GM23248 (cell line): ENCODE measurements around the gene GPT2. TPM values are rescaled to one million over a fixed set of nuclear protein-coding genes. Genes with fewer than 3 reads are reported as not detected.

ENCODE experiments used
- DNase-seq: peaks from one replicate; pipeline ENCODE4 v3.0.0-alpha.2; 2015
- H2AFZ ChIP-seq: fragments of 200-600 bp; sonication (generic); 2 replicates; pipeline ENCODE4 v1.6.1; 2016; ENCODE audit warnings: antibody characterized with exemption
- H3F3A ChIP-seq: fragments of 200-600 bp; sonication (generic); 2 replicates; pipeline ENCODE4 v1.6.1; 2016; ENCODE audit warnings: mild to moderate bottlenecking, antibody characterized with exemption, mixed run types; ENCODE audit not compliant: insufficient read depth
- H3K27ac ChIP-seq: fragments of 200-600 bp; sonication (generic); 2 replicates; pipeline ENCODE4 v1.5.1; 2016; ENCODE audit warnings: mild to moderate bottlenecking
- H3K27me3 ChIP-seq: fragments of 200-600 bp; sonication (generic); replicated peaks from 2 replicates; pipeline ENCODE4 v1.6.1; 2016; ENCODE audit warnings: mild to moderate bottlenecking; ENCODE audit not compliant: insufficient read depth
- H3K36me3 ChIP-seq: fragments of 200-600 bp; sonication (generic); 2 replicates; pipeline ENCODE4 v1.6.1; 2016; ENCODE audit warnings: low read depth, mild to moderate bottlenecking
- H3K4me1 ChIP-seq: fragments of 200-600 bp; sonication (generic); 2 replicates; pipeline ENCODE4 v1.6.1; 2016; ENCODE audit warnings: mild to moderate bottlenecking; ENCODE audit not compliant: insufficient read depth
- H3K4me2 ChIP-seq: fragments of 200-600 bp; sonication (generic); one replicate; pipeline ENCODE4 v1.6.1; 2016; ENCODE audit warnings: mild to moderate bottlenecking; ENCODE audit not compliant: unreplicated experiment
- H3K4me3 ChIP-seq: fragments of 200-600 bp; sonication (generic); 2 replicates; pipeline ENCODE4 v1.5.1; 2016; ENCODE audit warnings: mild to moderate bottlenecking
- H3K79me2 ChIP-seq: fragments of 200-600 bp; sonication (generic); 2 replicates; pipeline ENCODE4 v1.6.1; 2016; ENCODE audit warnings: mild to moderate bottlenecking; ENCODE audit not compliant: insufficient read depth
- H3K9ac ChIP-seq: fragments of 200-600 bp; sonication (generic); 2 replicates; pipeline ENCODE4 v1.6.1; 2016; ENCODE audit warnings: mild to moderate bottlenecking
- H3K9me2 ChIP-seq: fragments of 200-600 bp; sonication (generic); 2 replicates; pipeline ENCODE4 v1.6.1; 2016; ENCODE audit warnings: mixed run types, mild to moderate bottlenecking, moderate library complexity; ENCODE audit not compliant: insufficient read depth
- H3K9me3 ChIP-seq: fragments of 200-600 bp; sonication (generic); one replicate; pipeline ENCODE4 v1.6.1; 2017; ENCODE audit warnings: low read depth
- H4K20me1 ChIP-seq: fragments of 200-600 bp; sonication (generic); 2 replicates; pipeline ENCODE4 v1.6.0; 2016; ENCODE audit not compliant: insufficient read depth
- EZH2 ChIP-seq: fragments of 200-600 bp; sonication (generic); IDR thresholded peaks from 2 replicates; pipeline ENCODE4 v1.6.1; 2018; ENCODE audit warnings: antibody characterized with exemption, mild to moderate bottlenecking; ENCODE audit not compliant: insufficient read depth, poor library complexity, severe bottlenecking
- EZH2phosphoT487 ChIP-seq: fragments of 200-600 bp; sonication (generic); IDR thresholded peaks from 2 replicates; pipeline ENCODE4 v1.6.1; 2018; ENCODE audit warnings: antibody characterized with exemption, moderate library complexity, mild to moderate bottlenecking, low read depth; ENCODE audit not compliant: insufficient read depth
- WGBS, 2 experiments: methylation state at CpG; one replicate each; pipeline ENCODE4 v1.1.6; 2015 to 2017; ENCODE audit warnings: low lambda C conversion rate in 2 of 2, low coverage in 1 of 2; ENCODE audit errors: missing lambda C conversion rate in 2 of 2; 5-methylcytosine and 5-hydroxymethylcytosine counted together
- in situ Hi-C: fragments of 300-500 bp; cut with MboI; formaldehyde crosslinking; loops from 2 replicates; pipeline ENCODE4 v1.15.0; 2020
- polyA plus RNA-seq: library from polyadenylated mRNA; unstranded; fragments of >200 nt; fragmentation: Nextera tagmentation; extraction: Ambion mirVana; gene quantifications from 2 replicates; pipeline ENCODE4 v1.2.1, GENCODE V29; 2016
- total RNA-seq: library from RNA; depleted of rRNA; stranded (reverse); fragments of >200 nt; shearing (Covaris generic); gene quantifications from 2 replicates; pipeline ENCODE4 v1.2.3, GENCODE V29; 2014

The GPT2 gene
- total and polyA plus RNA-seq, 2 experiments from 2014 or later: 26.9 to 33.7 TPM

- Histone ChIP-seq H2AFZ (no peak overlapping the region), H3K4me2 (no peak overlapping the region), H3K27me3 (no peaks in the 10 kb centered on the region), H3K9me3 (no peaks in the 10 kb centered on the region), H3K9ac (no peak overlapping the region), H4K20me1 (no peaks in the 10 kb centered on the region; the same call in 1 of the 2 replicates), H3K4me3 (no peak overlapping the region), H3K79me2 (peaks cover 74% of the 10 kb centered on the region), H3F3A (no peaks in the 10 kb centered on the region), H3K36me3 (no peaks in the 10 kb centered on the region), H3K9me2 (no peaks in the 10 kb centered on the region), H3K4me1 (peaks cover 7% of the 10 kb centered on the region; the same call in 1 of the 2 replicates), H3K27ac (no peak overlapping the region)
- no peak for DNase-seq
- in situ Hi-C loops: no loop called here
- 94 to 95% methylated on average over 2 of the region's 2 CpGs for WGBS, 2 experiments
- TF ChIP-seq EZH2 (no peak), EZH2phosphoT487 (no peak)
These were observed 3.3 kb downstream of the GPT2 start for GRCh38 chr16:46887524-46887854.

- H3K4me2 ChIP-seq: no peak overlapping the region
- WGBS, 2 experiments: 95 to 96% methylated on average over 5 of the region's 5 CpGs
- peaks cover 93% of the 10 kb centered on the region for H3K79me2 ChIP-seq
- no peaks in the 10 kb centered on the region for H3F3A ChIP-seq
- no peaks in the 10 kb centered on the region; the same call in 1 of the 2 replicates for H4K20me1 ChIP-seq
- DNase-seq: no peak
- peaks cover 3% of the 10 kb centered on the region; the same call in 1 of the 2 replicates for H3K4me1 ChIP-seq
- H3K4me3 ChIP-seq: no peak overlapping the region
- H3K27me3 ChIP-seq: no peaks in the 10 kb centered on the region
- in situ Hi-C loops: no loop called here
- TF ChIP-seq EZH2phosphoT487 (no peak), EZH2 (no peak)
- H2AFZ ChIP-seq: no peak overlapping the region
- H3K9ac ChIP-seq: no peak overlapping the region
- no peaks in the 10 kb centered on the region for H3K36me3 ChIP-seq
- no peaks in the 10 kb centered on the region for H3K9me2 ChIP-seq
- H3K27ac ChIP-seq: no peak overlapping the region
- H3K9me3 ChIP-seq: no peaks in the 10 kb centered on the region
These were observed 5.2 kb downstream of the GPT2 start for GRCh38 chr16:46889245-46889941.

GRCh38 chr16:46889942-46890300 is 5.8 kb downstream of the GPT2 start:
- Histone ChIP-seq H3F3A (no peaks in the 10 kb centered on the region), H3K79me2 (peaks cover 91% of the 10 kb centered on the region), H3K27ac (no peak overlapping the region), H3K27me3 (no peaks in the 10 kb centered on the region), H3K36me3 (no peaks in the 10 kb centered on the region), H4K20me1 (no peaks in the 10 kb centered on the region; the same call in 1 of the 2 replicates), H3K4me3 (no peak overlapping the region), H3K9me3 (no peaks in the 10 kb centered on the region), H3K4me2 (no peak overlapping the region), H3K9me2 (no peaks in the 10 kb centered on the region), H2AFZ (no peak overlapping the region), H3K9ac (no peak overlapping the region), H3K4me1 (peaks cover 7% of the 10 kb centered on the region)
- 90 to 91% methylated on average over 5 of the region's 5 CpGs for WGBS, 2 experiments
- DNase-seq: no peak
- TF ChIP-seq EZH2 (no peak), EZH2phosphoT487 (no peak)
- in situ Hi-C loops: no loop called here

GRCh38 chr16:46891910-46892309 is 7.7 kb downstream of the GPT2 start:
- Histone ChIP-seq H3K4me1 (peaks cover 6% of the 10 kb centered on the region; the same call in 1 of the 2 replicates), H3K27me3 (no peaks in the 10 kb centered on the region), H3F3A (no peaks in the 10 kb centered on the region), H3K79me2 (peaks cover 91% of the 10 kb centered on the region), H3K9me2 (no peaks in the 10 kb centered on the region), H3K9ac (no peak overlapping the region), H3K4me3 (no peak overlapping the region), H3K27ac (no peak overlapping the region), H3K4me2 (no peak overlapping the region), H3K36me3 (no peaks in the 10 kb centered on the region), H3K9me3 (no peaks in the 10 kb centered on the region), H4K20me1 (no peaks in the 10 kb centered on the region; the same call in 1 of the 2 replicates), H2AFZ (no peak overlapping the region)
- in situ Hi-C loops: no loop called here
- 94 to 100% methylated on average over 1 of the region's 1 CpG for WGBS, 2 experiments
- DNase-seq: no peak
- TF ChIP-seq EZH2: no peak
- TF ChIP-seq EZH2phosphoT487: no peak
